MM.1S (cell line): ENCODE results near the gene PTPRA.

Source experiments
- CTCF ChIP-seq: fragments of 300-600 bp; sonication (generic); IDR thresholded peaks from 2 replicates; pipeline ENCODE4 v1.5.1; 2016; ENCODE audit warnings: antibody characterized with exemption, low read length, mixed read lengths
- EZH2 ChIP-seq: fragments of 300-600 bp; sonication (generic); optimal IDR thresholded peaks from 2 replicates; pipeline ENCODE3; 2017; ENCODE audit warnings: low read depth, mild to moderate bottlenecking, antibody characterized with exemption, low read length, mixed read lengths
- EZH2phosphoT487 ChIP-seq: fragments of 300-600 bp; sonication (generic); IDR thresholded peaks from 2 replicates; pipeline ENCODE4 v1.6.1; 2018; ENCODE audit warnings: antibody characterized with exemption, low read length

DNA sequence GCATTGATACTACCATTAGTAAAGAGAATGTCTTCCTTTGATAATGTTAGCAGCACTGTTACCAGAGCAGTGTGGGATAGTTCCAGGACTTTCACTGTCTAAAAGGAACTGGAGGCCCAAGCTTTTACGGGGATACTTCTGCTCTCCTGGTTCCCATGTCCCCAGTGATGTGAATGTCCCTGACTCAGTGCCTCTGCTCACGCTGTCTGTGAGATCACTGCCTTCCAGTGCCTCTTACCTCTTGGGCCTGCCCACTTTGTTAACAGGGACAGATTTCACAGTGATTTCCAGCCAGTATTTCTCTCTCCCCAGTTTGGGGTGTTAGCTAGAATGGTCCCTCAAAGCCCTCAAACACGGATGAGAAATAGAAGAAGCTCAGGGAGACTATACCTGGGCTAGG lies 14.4 kb downstream of the PTPRA start:
- TF ChIP-seq EZH2phosphoT487 (no peak), CTCF (no peak), EZH2 (no peak)
